HG03520 (cell line): ENCODE results near the gene KCNC3.

Experiments
- ATAC-seq: cut with Tn5 transposase; IDR thresholded peaks from one replicate; pipeline ENCODE4 v1.9.1; 2021; ENCODE audit warnings: mild to moderate bottlenecking, moderate library complexity; ENCODE audit not compliant: unreplicated experiment

KCNC3 gene

GRCh38 chr19:50312967-50313811 is 16.0 kb downstream of the KCNC3 start:
- ATAC-seq = no peak

- no peak for ATAC-seq
Measured at GRCh38 chr19:50311723-50312635, 17.2 kb downstream of the KCNC3 start.

GRCh38 chr19:50310759-50311465 is 18.3 kb downstream of the KCNC3 start:
- ATAC-seq = no peak

GRCh38 chr19:50309396-50310125 is 19.6 kb downstream of the KCNC3 start:
- ATAC-seq = no peak

- no peak for ATAC-seq
Measured at GRCh38 chr19:50308991-50309390, 20.2 kb downstream of the KCNC3 start.

- no peak for ATAC-seq
Measured at GRCh38 chr19:50303558-50303957, 25.6 kb downstream of the KCNC3 start.

GRCh38 chr19:50301607-50301971 is 27.6 kb downstream of the KCNC3 start:
- no peak for ATAC-seq

- no peak for ATAC-seq
Measured at GRCh38 chr19:50300814-50301606, 28.2 kb downstream of the KCNC3 start.

- ATAC-seq = no peak
Measured at GRCh38 chr19:50300051-50300450, 29.1 kb downstream of the KCNC3 start.

GRCh38 chr19:50293263-50294004 is 35.7 kb downstream of the KCNC3 start:
- no peak for ATAC-seq

GRCh38 chr19:50292216-50292827 is 36.9 kb downstream of the KCNC3 start:
- ATAC-seq = no peak

GRCh38 chr19:50290775-50291174 is 38.4 kb downstream of the KCNC3 start:
- no peak for ATAC-seq

GRCh38 chr19:50290011-50290410 is 39.2 kb downstream of the KCNC3 start:
- no peak for ATAC-seq

- no peak for ATAC-seq
Measured at GRCh38 chr19:50288954-50289353, 40.2 kb downstream of the KCNC3 start.

GRCh38 chr19:50287331-50287730 is 41.8 kb downstream of the KCNC3 start:
- ATAC-seq = no peak

- ATAC-seq = no peak
Measured at GRCh38 chr19:50286443-50286842, 42.7 kb downstream of the KCNC3 start.

- no peak for ATAC-seq
Measured at GRCh38 chr19:50285833-50286232, 43.3 kb downstream of the KCNC3 start.

- no peak for ATAC-seq
Measured at GRCh38 chr19:50281491-50281890, 47.7 kb downstream of the KCNC3 start.

GRCh38 chr19:50280983-50281382 is 48.2 kb downstream of the KCNC3 start:
- ATAC-seq = no peak
